Liver (tissue), 3 donors: ENCODE measurements around the gene MPDZ.

ENCODE experiments used
- CTCF ChIP-seq: fragments of 150-350 bp; IDR thresholded peaks from 2 replicates; pipeline ENCODE4 v1.5.1; 2017; ENCODE audit warnings: improper control_type of control experiment, low read depth, low read length; ENCODE audit not compliant: missing input control
- EGR1 ChIP-seq, 2 donors: IDR thresholded peaks; 2 replicates each; pipeline ENCODE4 v1.6.1; 2016 to 2018; ENCODE audit warnings: antibody characterized with exemption in 2 of 2, low read depth in 2 of 2
- MAX ChIP-seq: IDR thresholded peaks from 2 replicates; pipeline ENCODE4 v1.6.1; 2016; ENCODE audit warnings: antibody characterized with exemption
- YY1 ChIP-seq: IDR thresholded peaks from 2 replicates; pipeline ENCODE4 v1.6.1; 2016; ENCODE audit warnings: antibody characterized with exemption, mild to moderate bottlenecking
- donor health status: healthy.
- donor health status: healthy.

DNA sequence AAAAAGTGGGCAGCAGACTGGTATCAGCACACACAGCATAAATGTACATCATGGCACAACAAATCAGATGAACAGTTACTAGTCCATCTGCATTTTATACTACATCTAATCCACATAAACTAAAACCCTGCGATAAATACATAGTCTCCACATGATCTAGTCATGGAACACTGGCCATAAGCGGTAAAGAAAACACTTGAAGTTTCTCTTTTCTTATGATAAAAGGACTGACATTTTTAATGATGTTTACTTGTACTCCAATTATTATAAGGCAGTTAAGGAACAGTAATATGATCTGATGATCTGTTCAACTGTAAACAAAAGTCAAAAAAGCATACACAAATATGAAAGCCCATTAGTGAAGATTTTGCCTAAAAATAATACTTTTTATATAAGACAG is 112.5 kb downstream of the MPDZ start:
- TF ChIP-seq CTCF = no peak
- TF ChIP-seq EGR1 (IDR thresholded peaks at IDR 0.05; ENCODE audit: low read depth in 2 of 2) = no peak
- TF ChIP-seq MAX = no peak
- TF ChIP-seq YY1 = no peak
